Measurements from ENCODE around the gene RNF135.

- TF ChIP-seq CTCF (IDR thresholded peaks at IDR 0.05) (no peak), EZH2 (IDR thresholded peaks at IDR 0.05) (no peak), EZH2phosphoT487 (IDR thresholded peaks at IDR 0.05) (no peak)
Measured at GRCh38 chr17:30942308-30943079, 28.3 kb upstream of the RNF135 start.

Data from neural progenitor cell (in vitro differentiated cells).